MM.1S (cell line): ENCODE data around the gene PPP1R1C.

Experiments used
- DNase-seq: peaks from one replicate; pipeline ENCODE4 v3.0.0-alpha.2; 2015
- H2AFZ ChIP-seq: fragments of 300-600 bp; sonication (generic); 2 replicates; pipeline ENCODE4 v1.6.0; 2016; ENCODE audit warnings: antibody characterized with exemption, low read length
- H3F3A ChIP-seq: fragments of 300-600 bp; sonication (generic); 2 replicates; pipeline ENCODE4 v1.6.1; 2016; ENCODE audit warnings: mild to moderate bottlenecking, antibody characterized with exemption, low read length, moderate library complexity, mixed read lengths; ENCODE audit not compliant: insufficient read depth
- H3K27ac ChIP-seq: fragments of 300-600 bp; sonication (generic); 2 replicates; pipeline ENCODE4 v1.5.1; 2016; ENCODE audit warnings: mild to moderate bottlenecking, low read length
- H3K27me3 ChIP-seq: fragments of 300-600 bp; sonication (generic); replicated peaks from 2 replicates; pipeline ENCODE4 v1.6.0; 2016; ENCODE audit warnings: low read length; ENCODE audit not compliant: insufficient read depth
- H3K36me3 ChIP-seq: fragments of 300-600 bp; sonication (generic); replicated peaks from 2 replicates; pipeline ENCODE4 v1.6.1; 2016; ENCODE audit warnings: mild to moderate bottlenecking, low read length, mixed read lengths; ENCODE audit not compliant: insufficient read depth
- H3K4me1 ChIP-seq: fragments of 300-600 bp; sonication (generic); 2 replicates; pipeline ENCODE4 v1.6.1; 2016; ENCODE audit warnings: low read length, mixed read lengths
- H3K4me2 ChIP-seq: fragments of 300-600 bp; sonication (generic); 2 replicates; pipeline ENCODE4 v1.6.0; 2016; ENCODE audit warnings: low read depth, low read length
- H3K4me3 ChIP-seq: fragments of 300-600 bp; sonication (generic); 2 replicates; pipeline ENCODE4 v1.5.1; 2016; ENCODE audit warnings: low read length, mixed read lengths
- H3K79me2 ChIP-seq: fragments of 300-600 bp; sonication (generic); 2 replicates; pipeline ENCODE4 v1.6.1; 2016; ENCODE audit warnings: mixed run types, low read length, mixed read lengths
- H3K9ac ChIP-seq: fragments of 300-600 bp; sonication (generic); 2 replicates; pipeline ENCODE4 v1.6.1; 2016; ENCODE audit warnings: low read length, mixed read lengths
- H3K9me2 ChIP-seq: fragments of 300-600 bp; sonication (generic); replicated peaks from 2 replicates; pipeline ENCODE4 v1.6.1; 2016; ENCODE audit warnings: mild to moderate bottlenecking, low read length, mixed read lengths; ENCODE audit not compliant: insufficient read depth
- H3K9me3 ChIP-seq: fragments of 300-600 bp; sonication (generic); replicated peaks from 2 replicates; pipeline ENCODE4 v1.6.1; 2016; ENCODE audit warnings: mild to moderate bottlenecking, low read length, mixed read lengths; ENCODE audit not compliant: insufficient read depth
- H4K20me1 ChIP-seq: fragments of 300-600 bp; sonication (generic); 2 replicates; pipeline ENCODE4 v1.6.1; 2016; ENCODE audit warnings: mild to moderate bottlenecking, low read length, moderate library complexity, mixed read lengths; ENCODE audit not compliant: insufficient read depth
- CTCF ChIP-seq: fragments of 300-600 bp; sonication (generic); IDR thresholded peaks from 2 replicates; pipeline ENCODE4 v1.5.1; 2016; ENCODE audit warnings: antibody characterized with exemption, low read length, mixed read lengths
- EZH2 ChIP-seq: fragments of 300-600 bp; sonication (generic); optimal IDR thresholded peaks from 2 replicates; pipeline ENCODE3; 2017; ENCODE audit warnings: low read depth, mild to moderate bottlenecking, antibody characterized with exemption, low read length, mixed read lengths
- EZH2phosphoT487 ChIP-seq: fragments of 300-600 bp; sonication (generic); IDR thresholded peaks from 2 replicates; pipeline ENCODE4 v1.6.1; 2018; ENCODE audit warnings: antibody characterized with exemption, low read length

Gene PPP1R1C

GRCh38 chr2:182049372-182050148, 63.9 kb downstream of the PPP1R1C start:
- Histone ChIP-seq H3K27ac (no peak overlapping the region), H4K20me1 (no peaks in the 10 kb centered on the region), H3K4me2 (no peak overlapping the region), H3K9ac (no peak overlapping the region), H3K4me3 (no peak overlapping the region), H3K27me3 (no peaks in the 10 kb centered on the region), H3F3A (0 out of 2 replicates have a peak, but pooled peaks cover 4% of the 10 kb centered on the region), H3K9me2 (no peaks in the 10 kb centered on the region), H2AFZ (no peak overlapping the region), H3K9me3 (no peaks in the 10 kb centered on the region), H3K79me2 (no peaks in the 10 kb centered on the region), H3K36me3 (no peaks in the 10 kb centered on the region), H3K4me1 (peaks cover 12% of the 10 kb centered on the region; the same call in 1 of the 2 replicates)
- DNase-seq: no peak
- TF ChIP-seq CTCF: no peak
- TF ChIP-seq EZH2: no peak
- no peak for TF ChIP-seq EZH2phosphoT487

GRCh38 chr2:182050333-182051135, 64.9 kb downstream of the PPP1R1C start:
- Histone ChIP-seq H3K4me2 (no peak overlapping the region), H3K9ac (no peak overlapping the region), H3K4me1 (peaks cover 12% of the 10 kb centered on the region; the same call in 1 of the 2 replicates), H3K27me3 (no peaks in the 10 kb centered on the region), H3K4me3 (no peak overlapping the region), H2AFZ (no peak overlapping the region), H4K20me1 (no peaks in the 10 kb centered on the region), H3K27ac (no peak overlapping the region), H3K9me3 (no peaks in the 10 kb centered on the region), H3K36me3 (no peaks in the 10 kb centered on the region), H3F3A (0 out of 2 replicates have a peak, but pooled peaks cover 4% of the 10 kb centered on the region), H3K79me2 (no peaks in the 10 kb centered on the region), H3K9me2 (no peaks in the 10 kb centered on the region)
- no peak for TF ChIP-seq EZH2phosphoT487
- TF ChIP-seq EZH2: no peak
- no peak for TF ChIP-seq CTCF
- DNase-seq: no peak

DNA sequence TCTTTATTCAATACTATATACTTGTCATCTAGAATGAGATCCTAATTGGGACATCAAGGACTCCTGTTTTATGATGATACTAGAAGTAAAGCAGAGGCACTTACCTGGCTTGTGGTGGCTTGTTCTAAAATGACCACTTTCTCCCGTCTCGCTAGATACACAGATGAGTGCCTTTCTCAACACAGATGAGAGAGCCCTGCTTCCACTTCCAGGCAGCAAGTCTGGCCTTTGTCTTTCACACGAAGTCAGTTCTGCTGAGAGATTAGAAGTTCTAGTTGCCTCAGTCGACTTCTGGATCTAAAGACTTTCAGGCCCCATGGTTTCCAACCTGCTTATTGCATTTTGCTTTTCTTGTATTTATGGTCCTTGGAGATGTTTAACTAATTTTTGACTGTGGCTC, 70.3 kb downstream of the PPP1R1C start:
- Histone ChIP-seq H3K4me3 (no peak overlapping the region), H3K4me1 (no peaks in the 10 kb centered on the region), H3K27ac (no peak overlapping the region), H3K27me3 (no peaks in the 10 kb centered on the region), H3K9me2 (no peaks in the 10 kb centered on the region), H3K9me3 (no peaks in the 10 kb centered on the region), H2AFZ (no peak overlapping the region), H3K9ac (no peak overlapping the region), H3F3A (no peaks in the 10 kb centered on the region), H3K79me2 (no peaks in the 10 kb centered on the region), H3K4me2 (no peak overlapping the region), H4K20me1 (no peaks in the 10 kb centered on the region), H3K36me3 (no peaks in the 10 kb centered on the region)
- no peak for DNase-seq
- TF ChIP-seq EZH2phosphoT487 (no peak), EZH2 (no peak), CTCF (no peak)
